Activated T-cell treated with anti-CD3 and anti-CD28 coated beads, Interleukin-2, amount 50 U/mL, for 72 hours (primary cell): ENCODE measurements around the gene RALGAPA2. TPM values are rescaled to one million over a fixed set of nuclear protein-coding genes. Genes with fewer than 3 reads are reported as not detected.

Experiments
- ATAC-seq, 2 donors: fragments of 150-1000 bp; cut with Tn5 transposase; replicated peaks in 1 of 2; 2 replicates each; pipeline ENCODE4 v1.10.0; 2021; ENCODE audit warnings: moderate library complexity in 2 of 2, mild to moderate bottlenecking in 1 of 2
- DNase-seq, 2 donors: peaks; one replicate each; pipeline ENCODE4 v3.0.0; 2021 to 2022; ENCODE audit warnings: mixed read lengths in 1 of 2
- H3K27ac Mint-ChIP-seq: one replicate; pipeline ENCODE4 v1.8.0; 2022; ENCODE audit warnings: mild to moderate bottlenecking, moderate library complexity, mixed read lengths
- H3K27me3 Mint-ChIP-seq: one replicate; pipeline ENCODE4 v1.8.0; 2022; ENCODE audit warnings: low read depth, mixed read lengths
- H3K36me3 Mint-ChIP-seq, 2 donors: one replicate each; pipeline ENCODE4 v1.8.0; 2022; ENCODE audit warnings: mixed read lengths in 2 of 2, mild to moderate bottlenecking in 1 of 2; ENCODE audit not compliant: insufficient read depth in 2 of 2
- H3K4me1 Mint-ChIP-seq: one replicate; pipeline ENCODE4 v1.8.0; 2022; ENCODE audit warnings: low read depth, mixed read lengths
- H3K4me3 Mint-ChIP-seq, 2 donors: one replicate each; pipeline ENCODE4 v1.8.0; 2022; ENCODE audit warnings: mild to moderate bottlenecking in 2 of 2, mixed read lengths in 2 of 2, moderate library complexity in 2 of 2
- H3K9me3 Mint-ChIP-seq, 2 donors: one replicate each; pipeline ENCODE4 v1.8.0; 2022; ENCODE audit warnings: mixed read lengths in 2 of 2
- total RNA-seq, 2 donors: library from RNA; stranded (reverse); gene quantifications; one replicate each; pipeline ENCODE4 v1.2.3, GENCODE V29; 2022

Gene RALGAPA2
- total RNA-seq, 2 donors from 2014 or later = 38.4 to 46.8 TPM

DNA sequence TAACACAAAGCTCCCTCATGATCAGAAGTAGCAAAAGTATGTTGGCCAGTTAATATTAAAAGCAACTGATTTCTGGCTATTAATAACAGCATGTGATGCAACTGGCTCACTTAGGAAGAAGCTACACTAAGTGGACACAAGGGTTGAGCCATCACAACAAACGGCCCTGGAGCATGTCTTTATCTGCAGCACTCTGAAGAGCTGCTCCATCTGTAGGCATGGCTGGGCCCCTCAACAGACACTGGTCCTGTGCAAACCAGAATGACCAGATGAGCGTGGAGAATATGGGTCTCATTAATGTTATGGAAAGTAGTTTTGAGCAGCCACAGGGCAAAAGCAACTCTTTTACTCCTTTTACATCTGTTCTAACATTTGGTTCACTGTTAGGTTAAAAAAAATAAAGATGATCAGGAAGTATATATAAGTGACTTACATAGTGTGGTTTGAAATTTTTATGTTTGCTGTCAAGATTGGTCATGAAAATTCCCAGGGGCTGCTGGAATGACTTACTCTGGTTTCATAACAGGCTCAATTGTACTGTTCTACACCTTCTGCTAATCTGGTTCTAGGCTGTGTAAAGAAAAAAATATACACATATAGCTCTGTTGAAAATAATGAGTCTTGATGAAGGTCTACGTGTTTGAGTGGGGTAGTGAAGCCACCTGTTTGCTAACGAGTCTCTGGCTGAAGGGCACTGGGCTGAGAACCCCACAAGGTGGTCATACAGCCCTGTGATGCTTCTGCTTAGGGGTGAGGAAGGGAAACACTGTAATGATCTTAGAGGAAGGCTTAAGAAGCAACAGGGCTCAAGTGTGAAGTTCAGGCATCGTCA is 286.4 kb downstream of the RALGAPA2 start:
- Mint-ChIP-seq H3K27me3 (no peaks in the 10 kb centered on the region), H3K4me3 (peak overlapping the region; percentile 38 to 84), H3K4me1 (peaks cover 54% of the 10 kb centered on the region), H3K36me3 (peaks cover 2 to 5% of the 10 kb centered on the region in 2 donors), H3K9me3 (no peaks in the 10 kb centered on the region), H3K27ac (peak overlapping the region; percentile 91)
- peak in 1 of 2 donors; percentile 21 for DNase-seq
- peak; percentile 79 to 82 for ATAC-seq

DNA sequence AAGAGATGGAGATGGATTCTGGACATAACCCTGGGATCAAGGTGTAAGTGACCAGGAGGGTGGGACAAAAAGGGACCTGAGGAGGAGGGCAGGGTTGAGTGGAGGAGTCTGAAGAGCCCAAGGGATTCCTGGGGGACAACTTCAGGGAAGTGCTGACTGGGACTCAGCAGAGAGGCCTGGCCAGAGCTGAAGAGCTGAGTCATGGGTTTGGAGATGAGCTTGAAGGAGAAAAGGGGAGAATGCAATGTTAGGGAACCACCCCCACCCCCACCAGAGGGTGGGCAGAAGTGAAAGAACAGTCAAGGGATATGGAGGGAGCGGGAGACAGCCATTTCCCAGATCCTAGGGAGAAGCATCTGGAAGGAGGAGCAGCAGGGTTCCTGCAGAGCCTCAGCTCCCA is 289.3 kb downstream of the RALGAPA2 start:
- peaks cover 2 to 9% of the 10 kb centered on the region in 2 donors for H3K36me3 Mint-ChIP-seq
- peaks cover 50% of the 10 kb centered on the region for H3K4me1 Mint-ChIP-seq
- no peak overlapping the region for H3K4me3 Mint-ChIP-seq
- H3K27ac Mint-ChIP-seq = no peak overlapping the region
- H3K27me3 Mint-ChIP-seq = no peaks in the 10 kb centered on the region
- DNase-seq (no peak), ATAC-seq (no peak)
- no peaks in the 10 kb centered on the region for H3K9me3 Mint-ChIP-seq

GRCh38 chr20:20417876-20418676 is 294.4 kb downstream of the RALGAPA2 start:
- ATAC-seq (peak; percentile 61 to 73), DNase-seq (no peak)
- H3K36me3 Mint-ChIP-seq = peaks cover 2 to 16% of the 10 kb centered on the region in 2 donors
- no peaks in the 10 kb centered on the region for H3K9me3 Mint-ChIP-seq
- H3K27me3 Mint-ChIP-seq = no peaks in the 10 kb centered on the region
- peaks cover 56% of the 10 kb centered on the region for H3K4me1 Mint-ChIP-seq
- peak overlapping the region; percentile 36 to 45 for H3K4me3 Mint-ChIP-seq
- peak overlapping the region; percentile 92 for H3K27ac Mint-ChIP-seq

DNA sequence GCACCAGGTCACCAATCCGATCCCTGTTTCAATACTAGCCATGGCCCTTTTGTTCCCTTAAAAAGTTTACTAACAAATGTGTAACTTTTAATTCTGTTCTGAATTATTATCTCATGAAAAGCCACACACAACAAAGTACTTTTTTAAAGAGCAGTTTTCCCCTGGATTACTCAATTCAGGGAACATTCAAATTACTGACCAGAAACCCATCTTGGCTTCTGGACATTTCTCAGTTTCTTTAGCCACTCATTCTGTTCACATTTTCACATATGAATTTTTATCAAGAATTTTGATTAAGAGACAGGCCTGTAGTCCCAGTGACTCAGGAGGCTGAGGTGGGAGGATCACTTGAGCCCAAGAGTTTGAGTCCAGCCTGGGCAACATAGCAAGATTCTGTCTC is 297.1 kb downstream of the RALGAPA2 start:
- no peaks in the 10 kb centered on the region for H3K27me3 Mint-ChIP-seq
- peak overlapping the region; percentile 66 for H3K27ac Mint-ChIP-seq
- DNase-seq (no peak), ATAC-seq (no peak)
- peaks cover 0 to 22% of the 10 kb centered on the region in 2 donors for H3K36me3 Mint-ChIP-seq
- H3K9me3 Mint-ChIP-seq = no peaks in the 10 kb centered on the region
- H3K4me3 Mint-ChIP-seq = peak overlapping the region in 1 of 2 donors; percentile 27
- peaks cover 67% of the 10 kb centered on the region for H3K4me1 Mint-ChIP-seq

DNA sequence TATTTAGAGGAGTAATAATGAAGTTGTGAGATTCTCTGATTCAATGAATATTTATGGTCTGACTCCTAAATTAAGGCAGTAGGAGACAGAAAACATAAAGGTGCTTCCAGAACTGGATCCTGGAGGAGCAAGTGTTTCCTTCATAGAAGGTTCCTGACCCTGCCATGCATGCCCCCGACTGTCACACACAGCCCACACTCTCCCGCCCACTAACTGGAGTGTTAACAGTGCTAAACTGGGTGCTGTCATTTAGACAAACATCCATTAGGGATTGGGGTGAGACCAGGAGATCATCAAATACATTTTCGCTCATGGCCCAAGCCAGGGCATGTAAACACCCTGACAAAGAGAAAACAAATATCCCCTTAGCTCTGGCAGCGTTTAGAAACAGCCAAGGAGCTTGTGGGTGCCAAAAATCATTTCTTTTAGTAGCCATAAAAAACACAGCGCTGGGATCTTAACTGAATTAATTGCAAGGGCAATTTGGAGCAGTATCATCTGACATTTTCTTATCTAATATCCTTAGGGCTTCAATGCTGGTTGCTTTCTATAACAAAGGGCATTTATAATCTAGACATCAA is 297.7 kb downstream of the RALGAPA2 start:
- no peaks in the 10 kb centered on the region for H3K27me3 Mint-ChIP-seq
- peaks cover 73% of the 10 kb centered on the region for H3K4me1 Mint-ChIP-seq
- DNase-seq (no peak), ATAC-seq (no peak)
- no peaks in the 10 kb centered on the region for H3K9me3 Mint-ChIP-seq
- H3K36me3 Mint-ChIP-seq = peaks cover 0 to 22% of the 10 kb centered on the region in 2 donors
- H3K4me3 Mint-ChIP-seq = peak overlapping the region; percentile 27 to 36
- H3K27ac Mint-ChIP-seq = peak overlapping the region; percentile 66

- Mint-ChIP-seq H3K27me3 (no peaks in the 10 kb centered on the region), H3K9me3 (no peaks in the 10 kb centered on the region), H3K4me3 (no peak overlapping the region), H3K4me1 (peaks cover 76% of the 10 kb centered on the region), H3K27ac (peak overlapping the region; percentile 86), H3K36me3 (peaks cover 0 to 22% of the 10 kb centered on the region in 2 donors)
- no peak for DNase-seq
- no peak for ATAC-seq
These were observed 298.6 kb downstream of the RALGAPA2 start for GRCh38 chr20:20413810-20414281.

- H3K36me3 Mint-ChIP-seq = peaks cover 0 to 17% of the 10 kb centered on the region in 2 donors
- peak; percentile 34 to 35 for DNase-seq
- H3K27ac Mint-ChIP-seq = peak overlapping the region; percentile 86
- H3K27me3 Mint-ChIP-seq = no peaks in the 10 kb centered on the region
- no peaks in the 10 kb centered on the region for H3K9me3 Mint-ChIP-seq
- ATAC-seq = peak; percentile 87
- peaks cover 69% of the 10 kb centered on the region for H3K4me1 Mint-ChIP-seq
- H3K4me3 Mint-ChIP-seq = peak overlapping the region; percentile 78 to 84
These were observed 299.7 kb downstream of the RALGAPA2 start for GRCh38 chr20:20412750-20413149.

GRCh38 chr20:20411836-20412235 is 300.6 kb downstream of the RALGAPA2 start:
- H3K27me3 Mint-ChIP-seq = no peaks in the 10 kb centered on the region
- ATAC-seq (no peak), DNase-seq (no peak)
- peaks cover 0 to 18% of the 10 kb centered on the region in 2 donors for H3K36me3 Mint-ChIP-seq
- peak overlapping the region; percentile 78 to 84 for H3K4me3 Mint-ChIP-seq
- H3K9me3 Mint-ChIP-seq = no peaks in the 10 kb centered on the region
- H3K4me1 Mint-ChIP-seq = peaks cover 61% of the 10 kb centered on the region
- peak overlapping the region; percentile 86 for H3K27ac Mint-ChIP-seq

- no peaks in the 10 kb centered on the region for H3K27me3 Mint-ChIP-seq
- H3K4me1 Mint-ChIP-seq = peaks cover 60% of the 10 kb centered on the region
- H3K36me3 Mint-ChIP-seq = peaks cover 0 to 18% of the 10 kb centered on the region in 2 donors
- peak overlapping the region; percentile 86 for H3K27ac Mint-ChIP-seq
- DNase-seq (no peak), ATAC-seq (no peak)
- no peaks in the 10 kb centered on the region for H3K9me3 Mint-ChIP-seq
- peak overlapping the region; percentile 78 to 84 for H3K4me3 Mint-ChIP-seq
These were observed 301.0 kb downstream of the RALGAPA2 start for GRCh38 chr20:20411402-20411801.

DNA sequence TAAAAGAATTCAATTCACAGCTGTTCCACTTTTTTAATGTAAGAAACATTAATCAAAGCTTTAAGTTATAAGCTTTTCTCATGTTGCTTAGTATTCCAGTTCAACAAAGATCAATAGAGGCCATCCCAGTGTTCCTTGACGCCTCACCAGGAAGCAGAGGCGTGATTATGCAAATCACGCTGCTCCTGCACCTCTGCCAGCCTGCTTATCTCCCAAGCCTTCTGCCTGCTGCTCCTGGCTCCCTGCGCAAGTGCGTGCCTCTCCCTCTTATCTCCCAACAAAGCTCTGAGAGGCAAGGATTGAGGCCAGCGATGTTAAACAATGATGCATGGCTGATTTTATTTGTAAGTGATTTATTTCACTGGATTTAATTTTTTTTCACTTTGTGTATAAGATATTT is 301.8 kb downstream of the RALGAPA2 start:
- H3K27ac Mint-ChIP-seq = peak overlapping the region; percentile 86

GRCh38 chr20:20409331-20409730 is 303.1 kb downstream of the RALGAPA2 start:
- peaks cover 0 to 20% of the 10 kb centered on the region in 2 donors for H3K36me3 Mint-ChIP-seq
- H3K9me3 Mint-ChIP-seq = no peaks in the 10 kb centered on the region
- no peaks in the 10 kb centered on the region for H3K27me3 Mint-ChIP-seq
- peak overlapping the region in 1 of 2 donors; percentile 84 for H3K4me3 Mint-ChIP-seq
- peaks cover 46% of the 10 kb centered on the region for H3K4me1 Mint-ChIP-seq
- no peak for DNase-seq
- no peak for ATAC-seq
- no peak overlapping the region for H3K27ac Mint-ChIP-seq

More for the DNA sequence above, 301.8 kb downstream of the RALGAPA2 start:
- Mint-ChIP-seq H3K4me3 (peak overlapping the region; percentile 80 to 84), H3K27me3 (no peaks in the 10 kb centered on the region), H3K36me3 (peaks cover 0 to 20% of the 10 kb centered on the region in 2 donors), H3K4me1 (peaks cover 52% of the 10 kb centered on the region), H3K9me3 (no peaks in the 10 kb centered on the region)
- DNase-seq = no peak
- ATAC-seq = no peak

- Mint-ChIP-seq H3K36me3 (peaks cover 0 to 21% of the 10 kb centered on the region in 2 donors), H3K9me3 (no peaks in the 10 kb centered on the region), H3K4me1 (peaks cover 35% of the 10 kb centered on the region), H3K27me3 (no peaks in the 10 kb centered on the region), H3K27ac (no peak overlapping the region), H3K4me3 (no peak overlapping the region)
- DNase-seq (no peak), ATAC-seq (no peak)
These were observed 304.3 kb downstream of the RALGAPA2 start for GRCh38 chr20:20407891-20408805.
